Activated naive CD8-positive, alpha-beta T cell (primary cell): ENCODE measurements around the gene ANKRD44.

ENCODE experiments used
- H3K27ac Mint-ChIP-seq: one replicate; pipeline ENCODE4 v1.8.0; 2021; ENCODE audit warnings: mixed read lengths
- H3K27me3 Mint-ChIP-seq: one replicate; pipeline ENCODE4 v1.8.0; 2021; ENCODE audit warnings: mixed read lengths
- H3K36me3 Mint-ChIP-seq: one replicate; pipeline ENCODE4 v1.8.0; 2021; ENCODE audit warnings: mixed read lengths
- H3K4me1 Mint-ChIP-seq: one replicate; pipeline ENCODE4 v1.8.0; 2021; ENCODE audit warnings: low read depth, mixed read lengths
- H3K4me3 Mint-ChIP-seq: one replicate; pipeline ENCODE4 v1.8.0; 2021; ENCODE audit warnings: mild to moderate bottlenecking, mixed read lengths
- H3K9me3 Mint-ChIP-seq: one replicate; pipeline ENCODE4 v1.8.0; 2021; ENCODE audit warnings: low read depth, mixed read lengths

ANKRD44 gene

GRCh38 chr2:196966061-196966460 is 344.5 kb downstream of the ANKRD44 start:
- Mint-ChIP-seq H3K36me3 (peaks cover 11% of the 10 kb centered on the region), H3K27me3 (no peaks in the 10 kb centered on the region), H3K4me3 (no peak overlapping the region), H3K4me1 (peaks cover 20% of the 10 kb centered on the region), H3K9me3 (peaks cover 3% of the 10 kb centered on the region), H3K27ac (no peak overlapping the region)

- Mint-ChIP-seq H3K27me3 (no peaks in the 10 kb centered on the region), H3K9me3 (peaks cover 3% of the 10 kb centered on the region), H3K36me3 (peaks cover 11% of the 10 kb centered on the region), H3K4me3 (no peak overlapping the region), H3K27ac (no peak overlapping the region), H3K4me1 (peaks cover 20% of the 10 kb centered on the region)
Measured at GRCh38 chr2:196965651-196966050, 344.9 kb downstream of the ANKRD44 start.

DNA sequence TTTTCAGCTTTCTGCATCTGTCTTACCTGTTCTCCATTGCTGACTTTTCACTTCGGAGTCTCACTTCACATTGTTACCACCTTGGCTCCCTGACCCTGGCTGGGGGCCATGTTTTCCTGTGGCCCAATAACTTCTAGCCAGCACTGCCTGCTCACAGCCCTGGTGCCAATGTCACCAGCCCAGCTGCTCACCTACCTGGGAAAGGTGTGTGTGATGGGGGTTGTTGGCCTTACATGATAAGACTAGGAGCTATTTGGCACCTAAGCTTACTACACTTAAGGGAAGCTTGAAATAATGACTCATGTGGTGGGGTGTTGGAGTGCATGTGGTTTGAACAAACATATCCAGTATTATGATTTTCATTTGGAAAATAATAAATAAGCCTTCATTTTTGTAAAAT is 346.6 kb downstream of the ANKRD44 start:
- Mint-ChIP-seq H3K27me3 (no peaks in the 10 kb centered on the region), H3K36me3 (peaks cover 11% of the 10 kb centered on the region), H3K4me3 (no peak overlapping the region), H3K9me3 (peaks cover 3% of the 10 kb centered on the region), H3K4me1 (peaks cover 20% of the 10 kb centered on the region), H3K27ac (no peak overlapping the region)

DNA sequence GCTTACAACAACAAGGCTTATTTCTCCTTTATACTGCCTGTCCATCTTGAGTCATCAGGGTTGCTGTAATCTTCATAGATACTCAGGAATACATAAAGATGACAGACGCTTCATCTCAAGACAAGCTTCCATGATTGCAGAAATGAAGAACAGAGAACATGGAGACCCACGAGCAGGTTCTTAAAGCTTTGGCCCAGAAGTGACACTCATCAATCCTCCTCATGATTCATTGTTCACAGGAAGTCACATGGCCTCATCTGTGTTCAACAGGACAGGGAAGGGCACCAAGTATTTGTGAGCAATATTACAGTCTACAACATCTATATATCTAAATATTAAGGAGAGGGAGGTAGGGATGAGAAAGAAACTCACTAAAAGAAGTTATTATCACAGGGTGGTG is 347.5 kb downstream of the ANKRD44 start:
- Mint-ChIP-seq H3K36me3 (peaks cover 11% of the 10 kb centered on the region), H3K27ac (peak overlapping the region; percentile 16), H3K27me3 (no peaks in the 10 kb centered on the region), H3K4me1 (peaks cover 20% of the 10 kb centered on the region), H3K9me3 (peaks cover 3% of the 10 kb centered on the region), H3K4me3 (no peak overlapping the region)

DNA sequence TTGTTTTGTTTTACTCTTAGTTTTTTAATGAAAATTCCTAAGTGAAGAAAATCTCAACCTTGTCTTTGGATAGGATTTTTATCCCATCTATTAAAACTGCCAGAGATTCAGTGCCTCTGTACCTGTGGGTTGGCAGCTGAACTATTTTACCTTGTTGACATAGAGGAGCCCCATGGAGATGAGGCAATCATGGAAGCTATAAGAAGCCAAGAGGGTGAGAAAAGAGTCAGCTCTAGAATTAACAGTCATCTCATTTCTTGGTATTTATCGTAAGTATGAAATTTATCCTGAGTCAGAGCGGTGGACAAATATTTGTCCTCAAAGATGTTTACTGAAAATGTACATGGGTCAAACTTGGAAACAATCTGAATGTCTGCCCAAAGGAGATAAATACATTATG is 348.3 kb downstream of the ANKRD44 start:
- H3K27me3 Mint-ChIP-seq: no peaks in the 10 kb centered on the region
- H3K9me3 Mint-ChIP-seq: no peaks in the 10 kb centered on the region
- no peak overlapping the region for H3K4me3 Mint-ChIP-seq
- no peak overlapping the region for H3K27ac Mint-ChIP-seq
- peaks cover 11% of the 10 kb centered on the region for H3K36me3 Mint-ChIP-seq
- peaks cover 20% of the 10 kb centered on the region for H3K4me1 Mint-ChIP-seq

GRCh38 chr2:196961889-196962288 is 348.7 kb downstream of the ANKRD44 start:
- H3K4me3 Mint-ChIP-seq: no peak overlapping the region
- H3K4me1 Mint-ChIP-seq: peaks cover 20% of the 10 kb centered on the region
- no peaks in the 10 kb centered on the region for H3K27me3 Mint-ChIP-seq
- H3K9me3 Mint-ChIP-seq: no peaks in the 10 kb centered on the region
- H3K27ac Mint-ChIP-seq: no peak overlapping the region
- H3K36me3 Mint-ChIP-seq: peaks cover 11% of the 10 kb centered on the region

DNA sequence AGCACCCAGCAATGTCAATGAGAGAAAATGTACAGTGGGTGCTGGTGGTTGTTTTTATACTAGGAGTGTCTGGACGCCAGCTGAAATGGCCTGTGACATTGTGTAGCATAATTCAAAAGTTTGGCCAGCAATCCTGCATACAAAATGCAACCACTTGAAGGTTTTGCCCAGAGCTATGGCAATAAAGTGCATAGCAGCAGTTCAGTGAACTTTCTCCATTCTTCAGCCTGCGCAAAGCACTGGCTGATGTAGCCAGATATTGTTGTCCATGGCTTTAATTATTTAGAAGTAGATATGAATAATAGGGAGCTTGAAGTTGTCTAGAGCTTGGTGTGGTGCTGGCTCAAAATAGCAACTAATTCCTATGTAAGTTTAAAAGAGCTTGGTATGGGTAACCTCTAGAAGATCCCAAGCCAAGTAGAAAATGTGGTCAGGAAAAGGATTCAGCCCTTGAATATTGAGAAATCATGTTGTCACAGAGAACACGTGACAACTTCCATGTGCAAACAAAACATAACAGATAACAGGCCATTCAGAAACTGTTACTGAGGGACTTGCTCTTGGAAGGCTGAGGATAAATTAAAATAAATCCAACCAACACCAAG is 350.7 kb downstream of the ANKRD44 start:
- H3K4me3 Mint-ChIP-seq: no peak overlapping the region
- H3K4me1 Mint-ChIP-seq: peaks cover 20% of the 10 kb centered on the region
- peaks cover 3% of the 10 kb centered on the region for H3K36me3 Mint-ChIP-seq
- H3K27ac Mint-ChIP-seq: no peak overlapping the region
- H3K9me3 Mint-ChIP-seq: no peaks in the 10 kb centered on the region
- no peaks in the 10 kb centered on the region for H3K27me3 Mint-ChIP-seq

DNA sequence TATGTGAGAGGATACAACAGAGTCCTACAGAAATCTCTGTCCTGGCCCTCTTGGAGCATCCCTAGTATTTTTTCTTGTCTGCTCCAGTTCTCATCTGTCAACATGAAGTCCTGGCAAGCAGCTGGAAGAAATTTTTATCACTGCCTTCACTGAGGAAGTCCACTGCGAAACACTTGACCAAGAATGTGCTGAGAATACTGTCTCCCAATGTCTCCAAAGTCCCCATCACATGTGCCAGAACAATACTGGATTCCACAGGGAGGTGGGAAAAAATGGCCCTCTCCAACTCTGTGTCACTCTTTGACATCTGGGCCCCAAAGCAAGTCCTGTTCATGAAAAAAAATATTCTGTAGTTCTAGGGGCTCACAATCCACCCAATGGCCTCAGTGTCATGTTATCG is 351.3 kb downstream of the ANKRD44 start:
- H3K9me3 Mint-ChIP-seq: no peaks in the 10 kb centered on the region
- H3K4me3 Mint-ChIP-seq: no peak overlapping the region
- peaks cover 20% of the 10 kb centered on the region for H3K4me1 Mint-ChIP-seq
- peaks cover 3% of the 10 kb centered on the region for H3K36me3 Mint-ChIP-seq
- no peaks in the 10 kb centered on the region for H3K27me3 Mint-ChIP-seq
- H3K27ac Mint-ChIP-seq: no peak overlapping the region

- H3K27ac Mint-ChIP-seq: no peak overlapping the region
- H3K4me1 Mint-ChIP-seq: peaks cover 14% of the 10 kb centered on the region
- peaks cover 2% of the 10 kb centered on the region for H3K36me3 Mint-ChIP-seq
- H3K9me3 Mint-ChIP-seq: no peaks in the 10 kb centered on the region
- H3K4me3 Mint-ChIP-seq: no peak overlapping the region
- H3K27me3 Mint-ChIP-seq: no peaks in the 10 kb centered on the region
Measured at GRCh38 chr2:196957881-196958525, 352.6 kb downstream of the ANKRD44 start.

DNA sequence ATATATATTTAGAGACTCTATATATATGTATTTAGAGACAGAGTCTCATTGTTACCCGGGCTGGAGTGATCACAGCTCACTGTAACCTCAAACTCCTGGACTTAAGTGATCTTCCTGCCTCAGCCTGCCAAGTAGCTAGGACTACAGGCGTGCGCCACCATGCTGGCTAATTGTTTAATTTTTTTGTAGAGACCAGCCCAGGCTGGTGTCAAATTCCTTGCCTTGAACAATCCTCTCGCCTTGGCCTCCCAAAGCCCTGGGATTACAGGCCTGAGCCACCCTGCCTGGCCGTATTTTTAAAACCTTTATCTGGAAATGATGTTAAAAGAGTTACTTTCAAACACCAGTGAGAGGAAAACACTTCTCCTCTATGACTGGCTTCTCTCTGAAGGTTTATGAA is 353.1 kb downstream of the ANKRD44 start:
- Mint-ChIP-seq H3K4me3 (no peak overlapping the region), H3K36me3 (no peaks in the 10 kb centered on the region), H3K27ac (no peak overlapping the region), H3K9me3 (no peaks in the 10 kb centered on the region), H3K4me1 (peaks cover 11% of the 10 kb centered on the region), H3K27me3 (no peaks in the 10 kb centered on the region)

DNA sequence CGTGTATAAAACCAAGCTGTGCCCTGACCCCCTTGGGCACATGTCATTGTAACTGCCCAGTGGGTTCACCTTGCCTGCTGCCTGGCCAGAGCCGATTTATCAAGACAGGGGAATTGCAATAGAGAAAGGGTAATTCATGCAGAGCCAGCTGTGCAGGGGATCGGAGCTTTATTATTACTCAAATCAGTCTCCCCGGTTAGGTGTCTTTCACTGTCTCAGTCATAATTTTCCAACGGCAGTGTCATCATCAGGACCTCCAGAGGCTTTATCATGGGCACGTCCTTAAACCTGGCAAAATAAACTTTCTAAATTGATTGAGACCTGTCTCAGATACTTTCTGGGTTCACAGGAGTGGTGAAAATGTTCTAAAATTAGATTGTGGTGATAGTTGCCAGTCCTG is 354.5 kb downstream of the ANKRD44 start:
- no peaks in the 10 kb centered on the region for H3K9me3 Mint-ChIP-seq
- H3K4me3 Mint-ChIP-seq: no peak overlapping the region
- H3K27ac Mint-ChIP-seq: no peak overlapping the region
- peaks cover 2% of the 10 kb centered on the region for H3K27me3 Mint-ChIP-seq
- no peaks in the 10 kb centered on the region for H3K4me1 Mint-ChIP-seq
- H3K36me3 Mint-ChIP-seq: no peaks in the 10 kb centered on the region

- Mint-ChIP-seq H3K36me3 (no peaks in the 10 kb centered on the region), H3K4me3 (no peak overlapping the region), H3K9me3 (no peaks in the 10 kb centered on the region), H3K4me1 (no peaks in the 10 kb centered on the region), H3K27me3 (peaks cover 2% of the 10 kb centered on the region), H3K27ac (no peak overlapping the region)
Measured at GRCh38 chr2:196955036-196955435, 355.5 kb downstream of the ANKRD44 start.

DNA sequence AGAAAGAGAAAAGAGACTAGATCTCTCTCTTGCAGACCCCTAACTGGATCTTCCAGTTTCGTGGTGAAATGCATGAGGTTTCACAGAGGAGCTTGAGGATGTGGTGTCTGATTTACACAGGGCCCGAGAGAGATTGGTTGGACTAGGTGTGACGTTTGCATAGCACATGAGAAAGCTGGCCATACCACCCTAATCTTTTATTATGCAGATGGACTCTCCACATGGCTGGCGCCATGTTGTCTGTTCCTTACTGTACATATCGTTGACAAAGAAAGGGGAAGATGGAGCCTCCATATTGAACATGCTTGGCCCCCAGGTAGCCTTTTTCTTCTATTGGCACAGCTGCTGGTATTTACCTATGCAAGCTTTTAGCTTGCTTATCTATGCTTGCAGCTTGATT is 356.6 kb downstream of the ANKRD44 start:
- Mint-ChIP-seq H3K36me3 (no peaks in the 10 kb centered on the region), H3K4me1 (no peaks in the 10 kb centered on the region), H3K9me3 (no peaks in the 10 kb centered on the region), H3K4me3 (no peak overlapping the region), H3K27me3 (peaks cover 2% of the 10 kb centered on the region), H3K27ac (no peak overlapping the region)

GRCh38 chr2:196952936-196953335 is 357.6 kb downstream of the ANKRD44 start:
- H3K4me3 Mint-ChIP-seq: no peak overlapping the region
- no peaks in the 10 kb centered on the region for H3K9me3 Mint-ChIP-seq
- peaks cover 2% of the 10 kb centered on the region for H3K27me3 Mint-ChIP-seq
- H3K4me1 Mint-ChIP-seq: no peaks in the 10 kb centered on the region
- no peaks in the 10 kb centered on the region for H3K36me3 Mint-ChIP-seq
- H3K27ac Mint-ChIP-seq: no peak overlapping the region

DNA sequence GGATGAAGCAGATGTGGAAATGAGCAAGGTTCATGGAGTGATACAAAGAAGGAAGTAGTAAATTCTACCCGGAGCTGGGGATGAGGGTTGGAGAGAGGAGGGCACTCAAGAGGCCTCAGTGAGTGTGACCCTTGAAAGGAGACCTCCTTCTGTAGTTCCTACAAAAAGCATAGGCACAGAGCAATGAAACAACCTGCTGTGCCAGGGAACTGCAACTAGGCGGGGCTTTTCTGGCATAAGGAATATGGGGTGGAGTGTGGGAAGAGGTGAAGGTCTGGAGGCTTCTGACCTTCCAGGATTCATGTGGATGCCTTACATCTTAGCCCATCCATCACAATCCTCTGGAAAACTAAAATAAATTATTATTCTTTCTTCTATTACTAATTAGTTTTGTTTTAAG is 358.6 kb downstream of the ANKRD44 start:
- Mint-ChIP-seq H3K27me3 (peaks cover 2% of the 10 kb centered on the region), H3K27ac (no peak overlapping the region), H3K4me1 (no peaks in the 10 kb centered on the region), H3K36me3 (no peaks in the 10 kb centered on the region), H3K9me3 (no peaks in the 10 kb centered on the region), H3K4me3 (no peak overlapping the region)

- Mint-ChIP-seq H3K27me3 (peaks cover 2% of the 10 kb centered on the region), H3K4me1 (no peaks in the 10 kb centered on the region), H3K4me3 (no peak overlapping the region), H3K36me3 (no peaks in the 10 kb centered on the region), H3K27ac (no peak overlapping the region), H3K9me3 (no peaks in the 10 kb centered on the region)
Measured at GRCh38 chr2:196949116-196949515, 361.5 kb downstream of the ANKRD44 start.
